HG02763 (cell line): ENCODE results near the gene SERPINA6.
"Not testable (repeated sequence)": the region's sequence is repeated elsewhere in the genome, so short reads cannot be mapped to it uniquely, and the experiment has no call there.

Experiments used
- ATAC-seq: cut with Tn5 transposase; IDR thresholded peaks from one replicate; pipeline ENCODE4 v1.9.1; 2021; ENCODE audit warnings: mild to moderate bottlenecking, moderate library complexity; ENCODE audit not compliant: unreplicated experiment

The SERPINA6 gene, protein sequence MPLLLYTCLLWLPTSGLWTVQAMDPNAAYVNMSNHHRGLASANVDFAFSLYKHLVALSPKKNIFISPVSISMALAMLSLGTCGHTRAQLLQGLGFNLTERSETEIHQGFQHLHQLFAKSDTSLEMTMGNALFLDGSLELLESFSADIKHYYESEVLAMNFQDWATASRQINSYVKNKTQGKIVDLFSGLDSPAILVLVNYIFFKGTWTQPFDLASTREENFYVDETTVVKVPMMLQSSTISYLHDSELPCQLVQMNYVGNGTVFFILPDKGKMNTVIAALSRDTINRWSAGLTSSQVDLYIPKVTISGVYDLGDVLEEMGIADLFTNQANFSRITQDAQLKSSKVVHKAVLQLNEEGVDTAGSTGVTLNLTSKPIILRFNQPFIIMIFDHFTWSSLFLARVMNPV

DNA sequence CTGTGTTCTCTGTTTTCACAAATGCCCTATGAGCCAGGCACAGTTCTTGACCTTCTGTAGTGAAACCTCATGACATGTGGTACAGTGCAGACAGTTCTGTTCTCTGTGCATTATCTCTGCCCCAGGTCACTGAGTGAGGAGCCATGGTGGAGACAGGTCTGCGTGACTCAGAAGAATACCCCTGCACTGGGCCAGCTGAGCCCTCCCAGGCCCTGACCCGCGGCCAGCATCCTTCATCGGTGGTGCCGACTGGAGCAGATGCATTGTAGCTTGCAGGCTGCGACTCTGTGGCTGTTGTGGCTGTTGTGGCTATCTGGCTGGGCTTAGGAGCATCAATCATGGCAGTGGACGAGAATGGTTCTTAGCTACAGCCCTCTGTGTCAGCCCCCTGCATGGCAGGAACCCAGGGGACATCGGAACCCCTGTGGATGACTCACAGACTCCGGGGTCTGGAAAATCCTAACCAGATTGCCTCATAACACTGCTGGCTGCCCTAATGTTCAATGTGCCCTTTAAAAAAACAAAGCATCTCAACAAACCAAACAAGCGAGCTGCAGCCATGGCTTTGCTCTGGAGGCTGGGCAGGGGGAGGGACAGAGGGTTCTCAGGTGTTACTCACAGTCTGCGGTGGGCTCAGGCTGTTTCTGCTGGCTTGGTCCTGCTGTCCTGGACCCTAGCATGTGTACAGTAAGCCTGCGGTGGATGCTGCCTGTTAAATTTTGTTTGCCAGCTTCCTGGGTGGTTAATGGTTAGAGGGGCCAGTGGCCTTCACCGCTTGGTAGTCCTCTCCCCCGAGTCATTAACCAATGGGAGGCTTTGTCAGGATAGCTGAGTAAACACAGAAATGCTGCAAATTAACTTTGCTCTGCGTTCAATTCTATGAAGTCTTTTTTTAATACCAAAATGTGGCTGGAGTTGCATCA, at the start of gene SERPINA6:
SERPINA6 (minus strand) TSS at position 689 of the 923 bp plus-strand sequence. CDS start 8,688 bp downstream, outside the sequence.
- no peak for ATAC-seq

DNA sequence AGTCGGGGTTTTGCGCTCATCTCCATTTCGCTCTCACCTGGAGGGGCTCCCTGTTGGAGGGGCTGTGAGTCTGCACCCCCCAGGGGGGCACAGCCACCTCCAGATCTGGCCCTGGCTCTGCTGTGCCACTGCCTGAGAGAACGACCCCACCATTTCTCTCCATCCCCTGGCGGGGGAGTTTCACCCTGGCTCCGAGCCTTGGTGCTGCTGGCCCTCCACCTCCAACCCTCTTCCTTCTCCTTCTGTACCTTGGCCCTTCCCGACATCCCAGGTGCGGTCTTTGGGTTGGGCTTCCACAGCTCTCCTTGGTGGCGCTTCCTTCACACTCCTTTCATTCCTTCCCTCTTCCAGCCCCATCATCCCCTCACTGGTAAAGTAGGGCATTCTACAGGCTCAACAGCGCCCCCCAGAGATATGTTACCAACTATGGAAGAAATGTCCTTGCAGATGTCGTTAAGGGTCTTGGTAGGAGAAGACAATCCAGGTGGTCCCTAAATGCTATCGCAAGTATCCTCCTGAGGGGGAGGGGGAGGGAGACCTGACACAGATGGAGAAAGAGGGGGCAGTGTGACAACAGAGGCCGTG, 49.0 kb upstream of the SERPINA6 start:
- ATAC-seq, result no peak

DNA sequence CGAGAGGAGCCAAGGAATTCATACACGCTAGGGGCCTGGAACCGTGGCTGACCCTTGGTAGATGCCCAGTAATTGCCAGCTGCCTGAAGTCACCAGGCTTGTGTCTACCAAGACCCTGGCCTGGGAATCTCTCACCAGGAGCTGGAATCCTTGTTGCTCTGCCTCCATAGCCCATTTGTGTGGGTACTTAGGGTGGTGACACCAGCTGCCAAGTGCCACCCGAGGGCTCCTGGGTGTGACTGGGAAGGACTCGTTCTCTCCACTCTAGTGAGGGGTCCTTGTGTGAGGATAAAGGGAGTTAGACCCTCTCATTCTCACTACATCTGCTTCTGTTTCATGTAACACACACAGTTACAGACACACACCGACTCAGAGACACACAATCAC, 47.4 kb upstream of the SERPINA6 start:
- no peak for ATAC-seq

DNA sequence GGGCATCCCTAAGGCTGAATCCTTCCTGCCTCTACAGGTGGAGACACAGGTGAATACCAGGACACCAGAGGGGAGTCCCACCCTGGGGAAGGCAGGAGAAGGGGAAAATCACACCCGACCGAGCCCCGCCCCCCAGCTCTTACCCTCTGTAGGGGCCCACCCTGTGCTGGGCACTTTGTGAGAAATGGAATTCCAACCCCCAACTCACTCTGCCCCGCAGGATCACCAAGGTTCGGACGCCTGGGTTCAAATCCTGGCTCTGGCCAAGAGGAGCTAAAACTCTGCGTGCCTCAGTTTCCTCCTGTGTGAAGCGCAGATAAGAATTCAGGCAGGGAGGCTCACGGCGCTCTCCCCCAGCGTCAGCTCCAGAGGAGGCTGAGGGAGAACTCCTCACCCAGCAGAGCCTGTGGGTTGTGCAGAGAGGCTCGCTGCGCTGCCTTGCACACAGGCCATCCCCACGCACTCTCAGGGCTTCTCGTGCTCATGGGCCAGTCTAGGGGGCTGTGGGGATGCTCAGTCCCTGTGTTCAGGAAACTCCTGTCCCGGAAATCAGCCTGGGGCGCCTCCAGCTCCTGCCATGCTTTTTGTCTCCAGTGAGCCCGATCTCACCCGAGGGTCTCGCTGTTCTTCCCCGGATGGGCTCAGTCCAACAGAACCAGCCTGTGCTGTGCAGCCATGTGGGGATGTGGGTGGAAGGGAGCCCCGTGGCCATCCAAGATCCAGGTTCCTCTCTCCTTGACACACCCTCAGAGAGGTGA, 46.8 kb upstream of the SERPINA6 start:
- ATAC-seq, result not testable (repeated sequence)

DNA sequence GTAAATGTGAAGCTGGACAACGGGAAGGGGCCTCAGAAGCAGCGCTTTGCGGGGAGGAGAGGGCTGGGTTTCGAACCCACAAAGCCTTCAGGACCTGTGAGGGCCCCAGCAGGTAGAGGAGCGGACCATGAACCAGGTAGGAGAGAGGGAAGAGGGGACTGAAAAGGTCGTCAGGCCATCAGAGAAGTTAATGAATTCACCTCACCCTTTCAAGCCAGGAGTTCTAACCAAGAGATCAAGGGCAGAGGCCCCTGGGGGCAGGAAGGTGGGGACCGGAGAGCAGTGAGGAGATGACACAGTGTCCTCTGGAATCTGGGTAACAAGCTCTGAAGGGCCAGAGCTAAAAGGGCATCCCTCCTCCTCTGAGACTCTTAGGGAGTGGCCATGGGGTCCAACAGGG, 45.8 kb upstream of the SERPINA6 start:
- ATAC-seq, result no peak

DNA sequence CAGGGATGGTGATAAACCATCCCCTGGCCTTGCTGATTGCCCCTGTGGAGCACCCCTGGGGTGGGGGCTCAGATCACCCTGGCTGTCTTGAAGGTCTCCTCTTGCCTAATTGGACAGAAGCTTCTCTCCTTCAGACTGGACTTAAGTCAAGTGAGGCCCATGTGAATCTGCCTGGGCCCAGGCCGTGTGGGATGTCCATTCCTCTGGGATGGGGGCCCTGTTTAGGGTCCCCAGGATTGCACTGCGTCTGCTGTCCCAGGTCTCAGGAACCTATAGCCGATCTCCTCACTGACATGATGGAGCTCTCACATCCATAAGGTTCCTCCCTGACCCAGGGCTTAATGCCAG, 45.1 kb upstream of the SERPINA6 start:
- ATAC-seq, result no peak

DNA sequence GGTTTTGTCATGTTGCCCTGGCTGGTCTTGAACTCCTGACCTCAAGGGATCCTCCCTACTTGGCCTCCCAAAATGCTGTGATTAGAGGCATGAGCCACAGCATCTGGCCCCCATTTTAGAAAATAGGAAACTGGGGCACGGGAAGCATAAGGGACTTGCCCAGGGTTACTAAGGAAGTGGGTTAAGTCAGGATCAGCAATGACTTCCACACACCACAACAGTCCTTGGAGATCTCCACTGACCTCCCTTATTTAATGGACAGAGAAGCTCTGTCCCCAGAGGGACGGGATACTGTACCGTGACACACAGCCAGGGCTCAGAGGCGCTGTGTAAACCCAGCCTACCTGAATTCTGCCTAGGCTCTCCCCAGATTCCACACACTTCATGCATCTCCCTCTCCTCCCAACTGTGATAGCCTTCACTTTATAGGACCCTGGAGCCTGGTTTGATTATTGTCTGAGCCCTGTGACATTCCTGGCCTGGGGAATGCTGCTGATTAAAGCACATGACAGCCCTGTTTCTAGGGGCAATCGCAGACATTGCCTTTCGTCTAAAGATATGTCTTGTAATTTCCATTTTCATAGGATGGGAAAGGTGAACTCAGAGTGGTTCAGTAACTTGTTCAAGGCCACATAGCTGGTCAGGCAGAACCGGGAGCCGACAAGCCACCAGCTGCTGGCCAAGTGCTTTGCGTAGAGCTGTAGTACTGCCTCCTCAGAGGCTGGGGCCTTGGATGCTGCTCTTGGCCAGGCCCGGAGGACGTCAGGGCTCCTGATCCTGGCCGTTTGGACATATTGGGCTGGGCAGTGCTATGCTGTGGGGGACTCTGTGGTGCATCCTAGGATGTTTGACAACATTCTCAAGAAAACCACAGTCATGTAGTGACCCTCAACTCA, 44.5 kb upstream of the SERPINA6 start:
- ATAC-seq, result no peak

DNA sequence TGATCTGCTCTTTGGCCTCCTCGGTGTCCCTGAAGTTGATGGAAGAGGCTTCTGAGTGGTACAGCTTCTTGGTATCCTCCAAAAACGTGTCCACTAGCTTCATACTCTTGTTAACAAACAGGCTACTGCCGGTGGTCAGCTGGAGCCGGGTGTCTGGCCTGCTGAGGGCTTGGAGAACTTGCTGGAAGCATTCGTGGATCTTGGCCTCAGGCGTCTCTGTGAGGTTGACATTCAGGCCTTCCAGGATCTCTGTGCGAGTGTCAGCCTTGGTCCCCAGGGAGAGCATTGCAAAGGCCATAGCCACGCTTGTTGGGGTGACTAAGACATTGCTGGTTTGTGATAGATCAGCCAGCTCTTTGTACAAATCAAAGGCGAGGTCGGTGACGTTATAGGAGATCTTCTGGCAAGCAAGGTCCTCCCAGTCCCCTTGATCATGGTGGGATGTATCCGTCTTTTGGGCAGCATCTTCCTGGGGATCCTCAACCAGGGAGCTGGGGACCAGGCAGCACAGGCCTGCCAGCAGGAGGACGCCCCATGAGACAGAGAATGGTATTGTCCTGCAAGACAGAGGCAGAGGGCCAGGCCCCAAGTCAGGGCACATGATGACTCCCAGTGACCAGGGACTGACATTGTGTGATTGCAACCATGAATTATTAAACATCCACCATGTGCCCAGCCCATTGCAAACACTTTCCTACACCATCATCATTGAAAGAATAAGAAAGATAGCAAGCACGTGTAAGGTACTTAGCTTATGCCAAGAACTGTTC, 43.2 kb upstream of the SERPINA6 start, which contains the start of gene SERPINA2:
SERPINA2 (minus strand) TSS at position 553 of the 770 bp plus-strand sequence.
- no peak for ATAC-seq

DNA sequence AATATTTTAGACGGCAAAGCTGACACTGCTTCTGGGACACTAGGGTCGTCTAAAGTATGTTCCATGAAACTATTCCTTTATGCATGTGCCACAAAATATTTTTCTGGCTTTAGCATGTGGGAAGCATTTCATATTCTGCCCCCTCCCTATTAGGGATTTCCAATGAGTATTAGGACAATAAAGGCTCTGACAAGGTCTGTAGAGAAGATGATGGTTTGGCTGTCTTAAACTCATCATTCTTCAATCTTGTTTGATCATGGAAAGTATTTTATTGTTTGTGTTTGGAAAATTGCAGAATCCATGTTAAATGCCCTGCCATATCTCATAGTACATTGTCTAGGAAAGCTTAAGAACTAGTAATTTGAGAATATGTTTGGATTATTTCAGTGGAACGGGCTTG, 42.5 kb upstream of the SERPINA6 start:
- ATAC-seq, result no peak

DNA sequence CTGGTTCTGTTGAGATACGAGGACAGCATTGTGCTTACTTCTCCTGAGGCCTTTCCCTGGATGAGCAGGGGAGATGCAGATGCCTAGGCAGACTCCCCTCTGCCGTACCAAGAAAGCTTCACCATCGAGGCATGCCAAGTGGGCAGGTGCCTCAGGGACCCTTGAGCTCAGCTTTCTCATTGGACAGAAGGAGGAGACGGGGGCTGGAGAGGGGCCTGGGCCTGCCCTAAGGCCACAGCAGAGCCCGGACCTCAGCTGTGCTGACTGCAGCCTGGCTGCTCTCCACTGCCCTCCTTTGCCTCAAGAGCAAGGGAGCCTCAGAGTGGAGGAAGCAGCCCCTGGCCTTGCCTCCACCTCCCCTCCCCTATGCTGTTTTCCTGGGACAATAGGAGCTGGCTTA, 41.8 kb upstream of the SERPINA6 start:
- no peak for ATAC-seq

DNA sequence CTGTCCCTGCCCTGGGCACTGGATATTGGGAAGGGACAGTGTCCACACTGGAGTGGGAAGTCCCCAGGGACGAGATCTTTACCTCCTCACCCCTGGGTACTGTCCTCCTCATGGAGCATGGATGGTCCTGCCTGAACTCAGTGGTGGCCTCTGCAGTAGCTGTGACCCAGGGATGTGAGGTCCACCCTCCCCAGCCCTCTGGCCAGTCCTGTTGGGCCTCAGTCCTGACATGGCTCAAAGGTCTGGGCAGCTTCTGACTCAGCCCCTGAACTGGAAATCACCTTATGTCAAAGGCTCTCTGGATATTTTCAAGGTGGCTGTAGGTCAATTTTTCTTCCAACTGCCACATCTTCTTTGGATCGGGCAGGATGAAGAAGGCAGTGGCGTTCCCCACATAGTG, 40.9 kb upstream of the SERPINA6 start:
- no peak for ATAC-seq

DNA sequence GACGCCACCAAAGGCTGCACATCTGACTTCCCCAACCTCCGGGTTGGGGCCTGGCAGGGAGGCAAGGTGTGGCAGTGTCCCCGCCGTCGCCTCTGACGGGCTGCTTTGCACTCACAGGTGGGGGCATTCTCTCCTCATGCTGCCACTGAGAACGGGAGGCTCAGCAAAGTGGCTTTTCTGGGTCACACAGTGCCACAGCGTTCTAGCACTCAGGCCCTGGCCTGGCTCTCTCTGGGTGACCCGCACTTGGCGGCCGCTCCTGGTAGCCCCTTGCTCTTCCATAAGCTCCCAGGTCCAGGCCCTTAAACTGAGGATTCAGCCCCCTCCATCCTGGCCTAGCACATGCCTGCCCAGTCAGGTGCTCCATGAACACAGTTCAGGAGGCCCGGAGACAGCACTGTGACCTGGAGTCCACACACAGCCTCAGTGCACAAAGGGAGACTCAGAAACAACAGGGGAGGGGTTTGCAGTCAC, 40.1 kb upstream of the SERPINA6 start:
- no peak for ATAC-seq

DNA sequence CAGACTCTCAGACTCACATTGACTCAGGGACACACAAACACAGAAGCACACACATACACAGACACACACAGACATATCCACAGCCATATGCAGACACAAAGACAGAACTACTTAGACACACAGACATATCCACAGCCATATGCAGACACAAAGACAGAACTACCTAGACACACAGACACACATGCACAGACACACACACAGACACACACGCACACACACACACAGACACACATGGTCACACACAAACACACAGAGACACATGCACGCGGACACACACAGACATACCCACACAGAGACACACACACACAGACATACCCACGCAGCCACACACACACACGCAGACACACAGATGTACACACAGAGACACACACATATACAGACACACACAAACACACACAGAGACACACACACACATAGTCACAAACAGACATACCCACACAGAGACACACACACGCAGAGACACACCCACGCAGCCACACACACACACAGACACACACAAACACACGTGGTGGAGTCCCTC, 39.5 kb upstream of the SERPINA6 start:
- no peak for ATAC-seq

DNA sequence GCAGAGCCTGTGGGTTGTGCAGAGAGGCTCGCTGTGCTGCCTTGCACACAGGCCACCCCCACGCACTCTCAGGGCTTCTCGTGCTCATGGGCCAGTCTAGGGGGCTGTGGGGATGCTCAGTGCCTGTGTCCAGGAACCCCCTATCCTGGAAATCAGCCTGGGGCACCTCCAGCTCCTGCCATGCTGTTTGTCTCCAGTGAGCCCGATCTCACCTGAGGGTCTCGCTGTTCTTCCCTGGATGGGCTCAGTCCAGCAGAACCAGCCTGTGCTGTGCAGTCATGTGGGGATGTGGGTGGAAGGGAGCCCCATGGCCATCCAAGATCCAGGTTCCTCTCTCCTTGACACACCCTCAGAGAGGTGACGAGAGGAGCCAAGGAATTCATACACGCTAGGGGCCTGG, 38.5 kb upstream of the SERPINA6 start:
- ATAC-seq, result no peak

DNA sequence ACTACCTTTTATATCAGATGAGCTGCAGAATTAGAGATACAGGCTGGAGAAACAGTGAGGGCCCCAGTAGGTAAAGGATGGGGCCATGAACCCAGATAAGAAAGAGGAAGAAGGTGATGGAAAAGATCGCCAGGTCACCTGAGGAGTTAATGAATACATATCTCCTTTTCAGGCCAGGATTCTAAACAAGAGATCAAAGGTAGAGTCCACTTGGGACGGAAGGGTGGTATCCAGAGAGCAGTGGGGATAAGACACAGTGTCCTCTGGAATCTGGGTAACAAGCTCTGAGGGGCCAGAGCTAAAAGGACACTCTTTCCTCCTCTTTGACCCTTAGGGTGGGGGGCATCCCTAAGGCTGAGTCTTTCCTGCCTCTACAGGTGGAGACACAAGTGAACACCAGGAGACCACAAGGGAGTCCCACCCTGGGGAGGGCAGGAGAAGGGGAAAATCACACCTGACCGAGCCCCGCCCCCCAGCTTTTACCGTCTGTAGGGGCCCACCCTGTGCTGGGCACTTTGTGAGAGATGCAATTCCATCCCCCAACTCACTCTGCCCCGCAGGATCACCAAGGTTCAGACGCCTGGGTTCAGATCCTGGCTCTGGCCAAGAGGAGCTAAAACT, 37.9 kb upstream of the SERPINA6 start:
- ATAC-seq, result no peak

DNA sequence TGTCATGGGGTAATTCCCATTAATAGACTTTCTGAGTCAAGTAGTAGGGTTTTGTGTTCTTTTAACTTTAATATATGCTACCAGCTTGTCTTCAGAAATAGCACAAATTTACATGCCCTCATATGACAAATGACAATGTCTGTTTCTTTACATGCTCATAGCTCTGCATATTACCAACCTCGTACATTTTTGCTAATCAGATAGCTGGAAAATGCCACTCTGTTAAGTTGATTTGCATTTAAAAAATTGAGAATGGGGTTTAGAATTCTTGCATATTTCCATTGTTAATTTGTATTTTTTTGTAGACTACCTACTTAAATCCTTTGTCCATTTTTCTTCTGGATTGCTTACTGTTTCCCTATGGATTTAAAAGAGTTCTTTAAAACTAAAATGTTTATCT, 34.0 kb upstream of the SERPINA6 start:
- no peak for ATAC-seq

DNA sequence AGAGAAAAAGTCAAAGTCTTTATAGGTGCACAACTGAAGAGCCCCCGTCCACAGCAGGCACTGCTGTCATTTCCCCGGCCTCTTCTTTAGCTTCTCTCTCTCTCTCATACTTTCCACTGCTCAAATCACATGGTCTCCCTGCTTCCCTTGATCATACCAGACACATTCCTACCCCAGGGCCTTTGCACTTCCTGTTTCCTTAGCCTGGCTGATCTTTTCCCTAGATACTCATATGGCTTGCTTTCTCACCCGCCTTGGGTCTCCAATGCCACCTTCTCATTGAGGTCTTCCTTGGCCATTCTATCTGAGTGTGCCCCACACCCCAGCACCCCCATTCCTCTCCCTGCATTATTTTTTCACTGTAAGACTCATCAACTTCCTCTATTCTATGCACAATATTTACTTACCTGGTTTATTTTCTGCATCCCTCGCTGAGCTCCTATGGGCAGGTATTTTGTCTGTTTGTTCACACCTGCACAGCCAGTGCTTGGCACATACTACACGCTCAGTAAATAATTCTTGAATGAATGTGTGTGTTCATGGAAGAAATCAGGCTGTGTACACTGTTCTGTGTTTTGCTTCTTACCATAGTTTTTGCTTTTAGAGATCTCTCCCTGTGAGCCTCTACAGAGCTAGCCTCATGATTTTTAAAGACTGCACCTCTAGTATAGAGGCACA, 33.4 kb upstream of the SERPINA6 start:
- ATAC-seq, result no peak
